SKM-1 (cell line): ENCODE results near the gene EPHA2.
"Not testable (repeated sequence)": the region's sequence is repeated elsewhere in the genome, so short reads cannot be mapped to it uniquely, and the experiment has no call there.

ENCODE experiments used
- DNase-seq: peaks from one replicate; lab custom pipeline; 2025; ENCODE audit not compliant: unreplicated experiment; lab: John Stamatoyannopoulos, UW

Gene EPHA2

DNA sequence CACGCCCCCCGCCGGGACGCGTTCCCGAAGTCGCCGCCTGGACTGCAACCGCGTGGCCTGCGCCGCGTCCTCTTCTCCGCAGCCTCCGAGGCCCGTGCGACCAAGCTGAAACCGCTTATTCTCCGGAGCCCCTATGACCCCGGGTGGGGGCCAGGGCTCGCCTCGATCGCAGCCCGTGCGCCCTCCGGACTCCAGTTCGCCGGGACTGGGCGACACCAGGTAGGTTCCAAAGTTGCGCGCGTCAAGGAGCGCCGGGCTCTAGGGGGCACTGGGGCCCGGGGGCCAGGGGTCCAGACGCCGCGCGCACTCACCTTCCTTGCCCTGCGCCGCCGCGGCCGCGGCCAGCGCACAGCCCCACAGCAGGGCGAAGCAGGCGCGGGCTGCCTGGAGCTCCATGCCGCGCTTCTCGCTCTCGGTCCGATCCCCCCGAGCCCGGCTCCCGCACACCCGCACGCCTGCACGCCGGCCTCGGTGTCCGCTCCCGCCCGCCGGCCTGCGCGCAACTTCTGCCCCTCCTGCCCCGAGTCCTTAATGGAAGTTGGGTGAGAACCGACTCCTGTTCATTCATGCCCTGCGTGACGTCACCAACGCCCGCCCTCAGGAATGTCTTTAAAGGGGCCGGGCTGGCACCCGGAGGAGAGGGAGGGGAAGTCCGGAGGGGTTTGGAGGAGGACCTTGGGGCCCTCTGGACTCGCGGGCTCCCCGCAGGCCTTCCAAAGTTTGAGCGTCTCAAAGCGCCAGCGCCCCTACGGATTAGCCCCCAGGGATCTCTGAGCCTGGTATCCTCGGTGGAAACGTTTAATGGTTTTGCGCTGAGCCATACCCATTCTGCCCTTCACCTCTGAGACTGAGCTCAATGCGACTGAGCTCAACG lies at the start of gene EPHA2:
Gene EPHA2, minus strand, starts transcription at position 533 of the 874 bp plus-strand sequence. Its CDS starts 137 bp downstream, at position 396.
- DNase-seq, result no peak

DNA sequence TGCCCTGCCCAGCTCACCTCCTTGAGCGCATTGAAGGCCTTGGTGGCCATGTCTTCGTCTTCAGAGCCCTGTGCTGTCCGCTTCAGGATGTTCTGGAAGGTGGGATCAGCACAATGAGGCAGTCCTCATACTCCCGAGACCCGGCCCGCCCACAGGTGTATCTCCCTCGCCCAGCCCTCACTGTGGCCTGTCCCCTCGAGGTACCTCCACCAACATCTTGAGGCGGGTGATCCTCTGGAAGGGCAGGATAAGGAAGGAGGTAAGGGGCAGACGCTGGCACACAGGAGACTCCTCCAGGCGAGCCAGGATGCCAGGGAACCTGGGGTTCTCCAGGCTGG lies 49.4 kb upstream of the EPHA2 start:
- DNase-seq, result no peak

DNA sequence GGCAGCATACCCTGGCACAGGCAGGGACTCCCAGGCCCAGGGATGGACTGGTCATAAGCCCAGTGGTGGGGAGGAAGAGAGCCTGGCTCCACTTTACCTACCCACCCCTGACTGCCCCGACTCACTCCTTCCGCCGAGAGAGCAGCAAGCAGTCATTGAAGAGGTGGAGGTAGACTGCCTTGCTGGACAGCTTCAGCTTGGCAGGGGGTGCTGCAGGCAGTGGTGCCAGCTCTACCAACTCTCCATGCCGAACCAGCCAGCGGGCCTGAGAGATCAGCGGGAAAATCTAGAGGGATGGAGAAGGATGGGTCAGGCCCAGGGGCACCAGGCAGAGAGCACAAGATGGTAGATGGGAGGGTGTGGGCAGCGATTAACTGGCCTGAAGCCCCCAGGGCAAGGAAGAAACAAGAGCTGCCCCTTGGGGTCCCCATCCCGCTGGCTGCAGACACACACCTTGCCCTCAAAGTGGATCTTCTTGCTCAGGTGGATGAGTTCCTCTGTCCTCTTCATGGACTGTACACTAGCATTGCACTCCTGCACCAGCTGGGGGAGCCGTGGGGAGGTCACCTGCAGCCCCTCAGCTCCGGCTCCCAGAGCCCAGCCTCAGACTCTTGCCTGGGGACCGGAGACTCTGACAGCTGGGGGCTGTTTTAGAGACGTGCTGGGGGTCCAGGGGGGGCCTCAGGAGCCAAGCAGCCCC lies 48.9 kb upstream of the EPHA2 start:
- DNase-seq, result no peak

- no peak for DNase-seq
Measured at GRCh38 chr1:16204216-16204615, 48.3 kb upstream of the EPHA2 start.

DNA sequence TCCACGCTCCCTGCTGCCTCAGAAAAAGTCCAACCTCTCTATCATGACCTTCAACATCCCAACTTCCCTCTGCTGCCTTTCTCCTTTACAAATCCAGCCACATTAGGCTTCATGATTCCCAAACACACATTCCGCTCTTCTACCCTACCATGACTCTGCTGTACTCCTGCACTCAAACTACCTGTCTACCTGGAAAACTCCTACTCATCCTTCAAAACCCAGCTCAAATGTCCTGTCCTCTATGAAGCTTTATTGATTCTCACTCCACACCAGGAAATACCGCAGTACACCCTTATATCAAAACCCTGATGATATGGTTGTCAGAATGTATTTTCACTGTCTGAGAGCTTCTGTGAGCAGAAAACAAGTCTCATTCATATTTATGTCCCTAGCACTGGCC lies 47.7 kb upstream of the EPHA2 start:
- no peak for DNase-seq

GRCh38 chr1:16202281-16203210 lies 46.7 kb upstream of the EPHA2 start:
- no peak for DNase-seq

GRCh38 chr1:16199700-16200099 lies 43.8 kb upstream of the EPHA2 start:
- DNase-seq, result no peak

- no peak for DNase-seq
Measured at GRCh38 chr1:16199157-16199501, 43.3 kb upstream of the EPHA2 start.

GRCh38 chr1:16198444-16199156 lies 42.7 kb upstream of the EPHA2 start:
- no peak for DNase-seq

- no peak for DNase-seq
Measured at GRCh38 chr1:16196874-16197273, 41.0 kb upstream of the EPHA2 start.

DNA sequence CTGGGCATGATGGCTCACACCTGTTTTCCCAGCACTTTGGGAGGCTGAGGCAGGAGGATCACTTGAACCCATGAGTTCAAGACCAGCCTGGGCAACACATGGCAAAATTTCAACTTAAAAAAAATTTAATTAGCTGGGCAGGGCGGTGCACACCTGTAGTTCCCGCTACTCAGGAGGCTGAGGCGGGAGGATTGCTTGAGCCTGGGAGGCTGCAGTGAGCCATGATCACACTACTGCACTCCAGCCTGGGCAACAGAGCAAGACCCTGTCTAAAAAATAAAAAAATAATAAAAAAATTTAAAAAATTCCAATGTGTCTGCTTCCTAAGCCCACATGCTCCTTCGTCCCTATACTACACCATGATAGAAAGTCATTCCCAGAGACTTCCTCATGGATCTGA lies 40.3 kb upstream of the EPHA2 start:
- not testable (repeated sequence) for DNase-seq

DNA sequence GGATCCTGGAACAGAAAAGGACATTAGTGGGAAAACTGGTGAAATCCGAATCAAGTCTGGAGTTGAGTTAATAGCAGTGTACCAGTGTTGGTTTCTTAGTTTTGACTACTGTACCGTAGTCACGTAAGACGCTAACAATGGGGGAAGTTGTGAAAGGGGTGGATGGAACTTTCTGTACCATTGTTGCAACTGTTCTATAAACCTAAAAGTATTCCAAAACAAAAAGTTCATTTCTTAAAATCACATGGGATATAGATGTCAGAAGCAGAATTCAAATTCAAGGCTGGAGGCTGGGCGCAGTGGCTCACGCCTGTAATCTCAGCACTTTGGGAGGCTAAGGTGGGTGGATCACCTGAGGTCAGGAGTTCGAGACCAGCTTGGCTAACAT lies 39.6 kb upstream of the EPHA2 start:
- no peak for DNase-seq

DNA sequence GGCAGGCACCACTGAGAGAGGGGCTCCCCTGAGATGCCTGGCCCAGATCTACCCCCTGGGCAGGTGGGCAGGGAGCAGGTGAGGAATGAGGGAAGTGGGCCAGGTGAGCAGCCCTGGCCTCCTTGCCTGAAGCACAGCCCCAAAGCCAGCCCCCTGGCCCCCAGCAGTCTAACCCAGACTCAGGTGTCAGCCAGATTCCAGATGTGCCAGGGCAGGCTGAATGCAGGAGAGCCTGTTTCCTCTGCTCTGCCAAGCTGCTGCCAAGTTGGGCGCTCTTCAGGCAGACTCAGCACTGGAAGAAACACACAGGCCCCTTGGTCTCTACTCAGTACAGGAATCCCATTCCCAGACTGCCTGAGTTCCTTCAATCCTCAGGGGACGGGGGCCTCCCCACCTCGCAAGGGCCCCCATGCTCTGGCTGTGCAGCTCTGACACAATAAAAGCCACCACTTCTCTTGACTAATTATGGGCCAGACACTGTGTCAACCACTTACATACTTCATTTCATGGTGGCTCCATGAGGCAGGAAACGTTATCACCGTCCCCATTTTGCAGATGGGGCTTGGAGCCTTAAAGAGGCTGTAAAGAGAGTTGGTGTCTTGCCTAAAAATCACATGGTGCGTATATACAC lies 36.2 kb upstream of the EPHA2 start:
- no peak for DNase-seq

DNA sequence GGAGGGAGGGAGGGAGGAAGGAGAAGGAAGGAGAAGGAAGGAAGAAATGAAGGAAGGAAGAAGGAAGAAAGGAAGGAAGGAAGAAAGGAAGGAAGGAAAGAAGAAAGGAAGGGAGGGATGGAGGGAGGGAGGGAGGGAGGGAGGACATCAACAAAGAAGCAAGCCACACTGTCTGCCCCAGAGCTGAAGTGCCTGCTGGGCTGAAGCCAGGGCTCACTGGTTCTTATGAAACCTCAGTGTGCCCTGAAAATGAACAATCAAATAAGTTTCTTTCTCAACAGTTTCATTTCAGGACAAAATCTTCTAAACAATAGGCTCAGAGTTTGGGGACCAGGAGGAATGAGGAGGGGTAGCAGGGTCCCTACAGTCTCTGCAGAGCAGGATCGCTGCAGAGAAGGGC lies 35.4 kb upstream of the EPHA2 start:
- no peak for DNase-seq

DNA sequence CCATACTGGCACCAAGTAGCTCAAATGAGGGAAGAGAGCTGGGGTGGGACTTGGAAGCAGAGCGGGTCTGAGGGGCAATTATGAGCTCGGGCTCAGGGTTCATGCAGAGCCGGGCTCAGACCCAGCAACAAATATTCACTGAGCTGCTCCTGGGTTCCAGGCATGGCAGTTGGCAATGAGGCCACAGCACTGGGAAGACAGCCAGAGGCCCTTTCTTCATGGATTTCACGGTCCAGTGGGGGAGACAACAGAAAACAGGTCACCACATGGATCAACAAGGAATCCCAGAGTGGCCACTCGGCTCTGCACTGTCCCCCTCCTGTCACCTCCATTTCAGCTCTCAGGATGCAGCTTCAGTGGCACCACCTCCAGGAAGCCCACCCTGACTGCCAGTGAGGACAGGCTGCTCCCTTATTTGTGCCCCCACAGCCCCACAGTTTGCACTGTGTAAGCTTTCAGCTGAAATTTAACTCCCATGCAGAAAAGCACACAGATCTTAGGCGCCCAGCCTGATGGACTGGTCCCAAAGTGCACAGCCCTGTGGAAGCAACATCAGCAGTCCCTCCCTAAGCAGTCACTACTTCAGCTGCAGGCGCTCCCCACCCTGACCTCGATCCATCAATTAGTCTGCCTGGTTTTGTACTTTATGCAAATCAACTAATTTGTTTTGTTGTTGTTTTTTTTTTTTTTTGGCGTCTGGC lies 34.2 kb upstream of the EPHA2 start:
- no peak for DNase-seq

DNA sequence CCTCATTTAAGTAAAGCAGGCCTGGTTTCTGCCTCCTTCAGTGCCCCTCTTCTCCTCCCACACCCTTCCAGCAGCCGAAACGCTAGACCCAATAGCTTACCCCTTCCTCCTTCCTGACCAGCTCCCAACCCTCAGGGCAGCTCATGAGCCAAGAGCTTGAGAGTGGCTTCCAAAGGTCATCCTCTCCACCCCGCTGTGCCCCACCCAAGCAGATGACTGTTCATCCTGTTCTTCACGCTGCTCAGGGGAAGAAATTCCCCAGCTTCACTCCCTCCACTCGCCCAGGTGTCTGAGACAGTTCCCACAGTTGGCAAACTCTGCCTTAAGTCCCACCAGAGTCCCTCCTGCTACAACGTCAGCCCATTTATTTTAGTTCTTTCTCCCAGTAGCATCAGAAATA lies 33.1 kb upstream of the EPHA2 start:
- DNase-seq, result no peak

- peak; percentile 3 for DNase-seq
Measured at GRCh38 chr1:16187748-16188401, 32.0 kb upstream of the EPHA2 start.

DNA sequence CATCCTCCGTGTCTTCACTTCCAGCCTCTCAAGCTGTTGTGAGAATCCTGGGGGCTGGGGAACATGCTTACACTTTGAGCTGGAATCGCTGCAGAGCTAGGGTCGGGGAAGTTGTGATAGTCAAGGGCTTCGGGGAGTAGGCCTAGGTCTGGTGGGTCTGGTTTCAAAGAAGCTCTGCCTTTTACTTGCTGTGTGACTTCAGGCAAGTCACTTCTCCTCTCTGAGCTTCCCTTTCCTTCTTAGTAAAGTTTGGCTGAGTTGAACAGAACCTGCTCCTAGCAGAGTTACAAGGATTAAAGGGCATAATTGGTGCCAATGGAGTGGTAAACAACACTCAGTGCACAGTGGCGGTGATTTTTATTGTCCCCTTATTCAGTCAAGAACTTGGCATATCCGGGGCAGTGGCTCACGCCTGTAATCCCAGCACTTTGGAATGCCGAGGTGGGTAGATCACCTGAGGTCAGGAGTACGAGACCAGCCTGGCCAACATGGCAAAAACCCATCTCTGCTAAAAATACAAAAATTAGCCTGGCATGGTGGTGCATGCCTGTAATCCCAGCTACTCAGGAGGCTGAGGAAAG lies 30.9 kb upstream of the EPHA2 start:
- no peak for DNase-seq
